Panc1 (cell line): ENCODE results near the gene VAPB. TPM values are rescaled to one million over a fixed set of nuclear protein-coding genes. Genes with fewer than 3 reads are reported as not detected.
"Not testable (repeated sequence)": the region's sequence is repeated elsewhere in the genome, so short reads cannot be mapped to it uniquely, and the experiment has no call there.

Experiments
- ATAC-seq: fragments of 200-7000 bp; cut with Tn5 transposase; 2 replicates; pipeline ENCODE4 v1.9.1; 2020; ENCODE audit warnings: mild to moderate bottlenecking, moderate library complexity
- BruUV-seq: library from RNA; stranded (reverse); fragments of 400-500 nt; replicated peaks from 2 replicates; lab custom pipeline; 2021; lab: Mats Ljungman, UMichigan
- CTCF ChIA-PET: fragments of 300-600 bp; sonication (Branson Sonifier 250); formaldehyde crosslinking; loops from one replicate; lab custom pipeline; 2022; ENCODE audit warnings: antibody characterized with exemption; lab: Charles Lee
- POLR2A ChIA-PET: fragments of 300-600 bp; sonication (Branson Sonifier 250); formaldehyde crosslinking; loops from one replicate; lab custom pipeline; 2022; ENCODE audit warnings: antibody characterized with exemption; lab: Charles Lee
- DNase-seq: peaks from one replicate; pipeline ENCODE4 v3.0.0-alpha.2; 2010; ENCODE audit warnings: low read depth, low spot score
- H3K27ac ChIP-seq: 2 replicates; pipeline ENCODE4 v1.5.1; 2011; ENCODE audit warnings: mild to moderate bottlenecking, low read length, inconsistent platforms
- H3K27me3 ChIP-seq: fragments of 200-500 bp; sonication (Bioruptor generic); 2 replicates; pipeline ENCODE4 v1.6.0; 2014; ENCODE audit warnings: low read length, inconsistent platforms; ENCODE audit not compliant: control insufficient read depth, insufficient read depth
- H3K36me3 ChIP-seq: fragments of 200-500 bp; sonication (Bioruptor generic); 2 replicates; pipeline ENCODE4 v1.5.1; 2014; ENCODE audit warnings: inconsistent platforms, mild to moderate bottlenecking, low read length, moderate library complexity; ENCODE audit not compliant: control insufficient read depth, insufficient read depth
- H3K4me1 ChIP-seq: 2 replicates; pipeline ENCODE4 v1.5.1; 2011; ENCODE audit warnings: inconsistent platforms, mild to moderate bottlenecking, low read length, moderate library complexity; ENCODE audit not compliant: control insufficient read depth, insufficient read depth
- H3K4me3 ChIP-seq, 2 experiments: 2 replicates each; pipeline ENCODE4 v1.5.1; 2011 to 2012; ENCODE audit warnings: low read depth in 2 of 2, low read length in 2 of 2, mild to moderate bottlenecking in 2 of 2, inconsistent platforms in 1 of 2, moderate library complexity in 1 of 2
- H3K9me3 ChIP-seq: fragments of 200-500 bp; sonication (Bioruptor generic); 2 replicates; pipeline ENCODE4 v1.5.1; 2014; ENCODE audit warnings: low read depth, mild to moderate bottlenecking, inconsistent platforms, low read length, moderate library complexity; ENCODE audit not compliant: control insufficient read depth, insufficient read depth
- CTCF ChIP-seq: fragments of 450-650 bp; IDR thresholded peaks from 2 replicates; pipeline ENCODE4 v1.5.1; 2017; ENCODE audit warnings: mild to moderate bottlenecking
- POLR2AphosphoS5 ChIP-seq: IDR thresholded peaks from 2 replicates; pipeline ENCODE4 v1.6.1; 2012; ENCODE audit warnings: mild to moderate bottlenecking, low read depth, low read length, moderate library complexity
- SIN3A ChIP-seq: IDR thresholded peaks from 2 replicates; pipeline ENCODE4 v1.6.1; 2012; ENCODE audit warnings: low read depth, mild to moderate bottlenecking, low read length, moderate library complexity, borderline replicate concordance; ENCODE audit not compliant: insufficient read depth
- TCF7L2 ChIP-seq: IDR thresholded peaks from 2 replicates; pipeline ENCODE4 v1.6.1; 2011; ENCODE audit warnings: mild to moderate bottlenecking, low read depth, low read length, inconsistent platforms
- in situ Hi-C: cut with HindIII; loops from 2 replicates; pipeline ENCODE4 v1.10.0; 2016; ENCODE audit warnings: low sequenced_read_pairs, low pct_unique_long_range_greater_than_20kb
- intact Hi-C: fragments of 100-400 bp; cut with micrococcal nuclease; formaldehyde crosslinking; loops from one replicate; pipeline ENCODE4 v1.10.0; 2022; ENCODE audit not compliant: unreplicated experiment
- total RNA-seq: library from RNA; stranded (reverse); gene quantifications from one replicate; pipeline ENCODE4 v1.2.1, GENCODE V29; 2021; ENCODE audit not compliant: unreplicated experiment
- TF ChIP-seq, protein P1 (sequence below), 2 experiments: IDR thresholded peaks; 2 replicates each; pipeline ENCODE4 v1.6.1; 2011 to 2012; ENCODE audit warnings: low read depth in 2 of 2, control low read depth in 1 of 2, low read length in 1 of 2, mild to moderate bottlenecking in 1 of 2, moderate library complexity in 1 of 2; ENCODE audit not compliant: insufficient read depth in 1 of 2

Gene VAPB
- total RNA-seq, 1 experiment from 2014 or later: 50.9 TPM

DNA sequence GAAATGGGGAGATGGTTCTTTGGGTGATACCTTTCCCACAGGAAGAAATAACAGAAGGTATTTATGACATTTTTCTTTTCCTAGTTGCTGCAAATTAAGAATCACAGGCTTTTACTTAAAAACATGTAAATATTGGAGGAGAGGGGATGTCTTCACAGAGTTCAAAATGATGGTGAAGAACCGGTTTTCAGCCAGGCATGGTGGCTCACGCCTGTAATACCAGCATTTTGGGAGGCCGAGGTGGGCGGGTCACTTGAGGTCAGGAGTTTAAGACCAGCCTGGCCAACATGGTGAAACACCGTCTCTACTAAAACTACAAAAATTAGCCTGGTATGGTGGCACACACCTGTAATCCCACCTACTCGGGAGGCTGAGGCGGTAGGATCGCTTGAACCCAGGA is 15.7 kb upstream of the VAPB start:
- POLR2A ChIA-PET, in situ Hi-C loops, BruUV-seq: not testable (repeated sequence)

DNA sequence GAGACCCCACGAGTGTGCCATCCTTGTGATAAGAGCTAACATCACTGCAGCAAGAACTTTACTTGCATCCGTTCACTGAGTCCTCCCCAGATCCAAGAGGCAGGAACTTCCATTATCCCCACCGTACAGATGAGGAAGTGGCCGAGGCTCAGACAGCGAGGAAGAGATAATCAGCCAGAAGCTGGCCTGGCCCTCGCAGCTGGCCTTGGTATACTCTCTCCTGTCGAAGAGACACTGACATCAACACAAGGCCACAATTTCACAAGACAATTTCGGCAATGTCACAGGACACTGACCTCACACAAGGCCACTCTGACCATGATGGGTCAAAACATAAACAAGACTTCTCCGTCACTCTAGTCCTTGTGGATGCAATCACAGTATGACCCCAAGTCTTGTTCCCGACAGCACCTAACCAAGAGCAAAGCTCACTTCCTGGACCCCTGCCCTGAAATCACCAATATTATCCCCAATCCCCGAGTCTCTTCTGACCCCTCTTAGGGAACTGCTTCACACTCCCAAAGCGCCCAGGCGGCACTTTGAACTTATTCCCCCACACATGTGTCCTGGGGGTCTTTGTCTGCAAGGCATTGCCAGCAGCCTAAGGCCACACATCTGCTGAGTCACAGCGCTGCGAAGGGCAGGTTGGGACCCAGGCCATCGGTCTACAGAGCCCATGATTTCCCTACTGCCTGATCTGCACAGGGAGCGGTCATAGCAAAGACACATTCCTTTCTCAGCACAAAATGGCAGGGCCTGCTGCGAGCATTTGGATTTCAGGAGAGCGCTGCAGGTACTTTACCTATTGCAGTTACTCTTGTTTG is 14.8 kb upstream of the VAPB start:
- no TSS peak for BruUV-seq
- H3K4me3 ChIP-seq: no peak overlapping the region
- TF ChIP-seq, protein P1, sequence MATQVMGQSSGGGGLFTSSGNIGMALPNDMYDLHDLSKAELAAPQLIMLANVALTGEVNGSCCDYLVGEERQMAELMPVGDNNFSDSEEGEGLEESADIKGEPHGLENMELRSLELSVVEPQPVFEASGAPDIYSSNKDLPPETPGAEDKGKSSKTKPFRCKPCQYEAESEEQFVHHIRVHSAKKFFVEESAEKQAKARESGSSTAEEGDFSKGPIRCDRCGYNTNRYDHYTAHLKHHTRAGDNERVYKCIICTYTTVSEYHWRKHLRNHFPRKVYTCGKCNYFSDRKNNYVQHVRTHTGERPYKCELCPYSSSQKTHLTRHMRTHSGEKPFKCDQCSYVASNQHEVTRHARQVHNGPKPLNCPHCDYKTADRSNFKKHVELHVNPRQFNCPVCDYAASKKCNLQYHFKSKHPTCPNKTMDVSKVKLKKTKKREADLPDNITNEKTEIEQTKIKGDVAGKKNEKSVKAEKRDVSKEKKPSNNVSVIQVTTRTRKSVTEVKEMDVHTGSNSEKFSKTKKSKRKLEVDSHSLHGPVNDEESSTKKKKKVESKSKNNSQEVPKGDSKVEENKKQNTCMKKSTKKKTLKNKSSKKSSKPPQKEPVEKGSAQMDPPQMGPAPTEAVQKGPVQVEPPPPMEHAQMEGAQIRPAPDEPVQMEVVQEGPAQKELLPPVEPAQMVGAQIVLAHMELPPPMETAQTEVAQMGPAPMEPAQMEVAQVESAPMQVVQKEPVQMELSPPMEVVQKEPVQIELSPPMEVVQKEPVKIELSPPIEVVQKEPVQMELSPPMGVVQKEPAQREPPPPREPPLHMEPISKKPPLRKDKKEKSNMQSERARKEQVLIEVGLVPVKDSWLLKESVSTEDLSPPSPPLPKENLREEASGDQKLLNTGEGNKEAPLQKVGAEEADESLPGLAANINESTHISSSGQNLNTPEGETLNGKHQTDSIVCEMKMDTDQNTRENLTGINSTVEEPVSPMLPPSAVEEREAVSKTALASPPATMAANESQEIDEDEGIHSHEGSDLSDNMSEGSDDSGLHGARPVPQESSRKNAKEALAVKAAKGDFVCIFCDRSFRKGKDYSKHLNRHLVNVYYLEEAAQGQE (IDR thresholded peaks at IDR 0.05; ENCODE audit: insufficient read depth in 1 of 2, low read depth in 2 of 2, low read length in 1 of 2): no peak
- TF ChIP-seq TCF7L2 (no peak), CTCF (no peak), POLR2AphosphoS5 (no peak), SIN3A (no peak)
- DNase-seq: no peak
- ChIA-PET CTCF (no interaction called here), POLR2A (interaction anchor here (0.6 kb wide), 1 partner anchor 153 kb away, joined by 3 read pairs; no protein-coding TSS in a partner anchor)
- no peaks in the 10 kb centered on the region for H3K9me3 ChIP-seq
- in situ Hi-C loops: no loop called here
- no peaks in the 10 kb centered on the region for H3K4me1 ChIP-seq
- no peak overlapping the region for H3K27ac ChIP-seq
- no peaks in the 10 kb centered on the region for H3K27me3 ChIP-seq
- no peaks in the 10 kb centered on the region for H3K36me3 ChIP-seq
- peak; percentile 45; the same call in 1 of the 2 replicates for ATAC-seq
- intact Hi-C loops: no loop called here

More for the DNA sequence above, 15.7 kb upstream of the VAPB start:
- H3K27me3 ChIP-seq, H3K4me1 ChIP-seq, H3K36me3 ChIP-seq, H3K27ac ChIP-seq, CTCF ChIA-PET, ATAC-seq, H3K4me3 ChIP-seq, H3K9me3 ChIP-seq, DNase-seq, intact Hi-C loops: not testable (repeated sequence)
